Ovary (tissue), 1 donor: ENCODE measurements around the gene GALK2.

ENCODE experiments used
- EP300 ChIP-seq: sonication (generic); formaldehyde crosslinking; IDR thresholded peaks from one replicate; pipeline ENCODE4 v1.6.1; 2017; ENCODE audit warnings: antibody characterized with exemption
- POLR2A ChIP-seq: fragments of 450-650 bp; IDR thresholded peaks from one replicate; pipeline ENCODE4 v1.6.1; 2017; ENCODE audit warnings: antibody characterized with exemption, mild to moderate bottlenecking, moderate library complexity

- TF ChIP-seq EP300 (no peak), POLR2A (no peak)
Measured at GRCh38 chr15:49314716-49315115, 144.7 kb downstream of the GALK2 start.
